HG02642 (cell line): Measurements from ENCODE around the gene MPZL1.

Source experiments
- ATAC-seq: cut with Tn5 transposase; IDR thresholded peaks from one replicate; pipeline ENCODE4 v1.9.1; 2021; ENCODE audit warnings: mild to moderate bottlenecking; ENCODE audit not compliant: unreplicated experiment, poor library complexity

The MPZL1 gene

DNA sequence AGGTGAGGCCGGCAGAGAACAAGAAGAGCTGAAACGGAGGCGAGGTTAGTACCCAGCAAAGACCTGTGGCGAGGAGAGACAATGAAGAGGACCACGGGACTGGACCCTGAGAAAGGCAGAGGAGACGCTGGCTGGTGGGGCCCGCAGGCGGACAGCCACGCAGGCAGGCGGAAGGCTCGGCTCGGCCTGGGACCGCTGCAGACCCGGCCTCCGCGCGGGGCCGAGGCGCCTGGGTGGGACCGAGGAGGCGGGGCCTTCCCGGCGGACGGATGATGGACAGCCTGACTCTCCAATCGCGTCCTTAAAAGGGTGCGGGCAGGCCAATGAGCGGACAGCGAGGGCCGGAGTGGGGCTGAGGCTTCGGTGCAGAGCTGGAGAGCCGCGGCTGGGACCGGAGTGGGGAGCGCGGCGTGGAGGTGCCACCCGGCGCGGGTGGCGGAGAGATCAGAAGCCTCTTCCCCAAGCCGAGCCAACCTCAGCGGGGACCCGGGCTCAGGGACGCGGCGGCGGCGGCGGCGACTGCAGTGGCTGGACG, at the start of gene MPZL1:
Gene MPZL1, plus strand, starts transcription at position 366 of the 535 bp plus-strand sequence. CDS start 170 bp downstream, outside the sequence.
- peak; percentile 95 for ATAC-seq

GRCh38 chr1:167672831-167673230, 49.0 kb upstream of the MPZL1 start:
- no peak for ATAC-seq

DNA sequence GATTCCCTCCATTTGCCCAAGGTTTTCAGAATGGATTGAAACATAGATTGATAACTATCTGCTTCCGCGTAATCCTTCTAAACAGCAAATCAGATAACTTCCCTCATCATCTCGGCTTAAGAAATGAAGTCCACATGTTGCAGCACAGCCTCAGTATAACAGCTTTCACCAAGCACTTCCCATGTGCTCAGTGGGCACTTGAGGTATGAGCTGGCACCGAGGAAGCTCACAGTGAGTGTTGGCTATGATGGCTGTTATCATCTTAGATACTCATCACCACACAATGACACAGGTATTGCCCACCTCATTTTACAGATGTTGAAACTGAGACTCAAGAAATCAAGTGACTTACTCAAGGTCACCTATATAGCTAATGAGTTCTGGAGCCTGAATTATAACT, 48.5 kb upstream of the MPZL1 start:
- ATAC-seq = no peak

DNA sequence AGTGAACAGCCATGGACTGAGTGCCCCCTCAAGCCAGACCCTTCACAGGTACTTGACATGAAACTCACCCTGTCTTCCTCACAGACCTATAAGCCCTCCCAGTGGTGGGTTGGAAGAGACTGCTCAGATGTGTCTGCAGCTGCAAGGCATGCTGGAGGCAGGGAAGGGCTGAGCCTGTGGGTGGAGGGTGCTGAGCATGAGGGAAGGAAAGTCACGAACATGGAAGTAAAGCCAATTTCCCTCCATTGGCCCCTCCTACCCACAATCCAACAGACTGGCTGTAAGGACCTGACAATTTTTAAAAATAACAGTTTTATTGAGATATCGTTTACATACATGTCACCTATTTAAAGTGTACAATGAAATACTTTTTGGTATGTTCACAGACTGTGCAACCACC, 47.6 kb upstream of the MPZL1 start:
- no peak for ATAC-seq

- no peak for ATAC-seq
These were observed 46.3 kb upstream of the MPZL1 start for GRCh38 chr1:167675440-167675839.

- ATAC-seq = peak; percentile 46
These were observed 45.4 kb upstream of the MPZL1 start for GRCh38 chr1:167676205-167676915.

- ATAC-seq = no peak
These were observed 44.6 kb upstream of the MPZL1 start for GRCh38 chr1:167676916-167677848.

GRCh38 chr1:167678422-167678821, 43.4 kb upstream of the MPZL1 start:
- no peak for ATAC-seq

- no peak for ATAC-seq
These were observed 42.9 kb upstream of the MPZL1 start for GRCh38 chr1:167678838-167679237.

GRCh38 chr1:167679714-167680113, 42.1 kb upstream of the MPZL1 start:
- no peak for ATAC-seq

DNA sequence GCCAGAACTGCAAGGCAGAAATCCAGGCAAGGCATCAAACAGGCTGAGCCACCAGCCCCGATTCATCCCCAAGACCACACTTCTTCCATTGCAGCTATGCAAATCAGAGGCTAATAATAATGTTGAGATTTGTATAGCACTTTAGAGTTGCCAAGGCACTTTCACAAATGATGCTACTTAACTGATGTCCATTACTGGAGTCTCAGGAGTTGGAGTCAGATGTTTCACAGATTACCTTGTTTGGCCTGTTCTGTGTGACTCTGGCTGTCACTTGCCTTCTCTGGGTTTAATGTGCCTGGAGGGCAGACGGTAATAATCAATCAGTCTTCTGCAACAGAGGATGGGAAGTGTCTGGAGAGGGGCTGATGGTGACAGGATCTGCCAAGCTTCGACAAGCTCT, 40.8 kb upstream of the MPZL1 start:
- ATAC-seq = no peak

- no peak for ATAC-seq
These were observed 40.2 kb upstream of the MPZL1 start for GRCh38 chr1:167681451-167682098.

DNA sequence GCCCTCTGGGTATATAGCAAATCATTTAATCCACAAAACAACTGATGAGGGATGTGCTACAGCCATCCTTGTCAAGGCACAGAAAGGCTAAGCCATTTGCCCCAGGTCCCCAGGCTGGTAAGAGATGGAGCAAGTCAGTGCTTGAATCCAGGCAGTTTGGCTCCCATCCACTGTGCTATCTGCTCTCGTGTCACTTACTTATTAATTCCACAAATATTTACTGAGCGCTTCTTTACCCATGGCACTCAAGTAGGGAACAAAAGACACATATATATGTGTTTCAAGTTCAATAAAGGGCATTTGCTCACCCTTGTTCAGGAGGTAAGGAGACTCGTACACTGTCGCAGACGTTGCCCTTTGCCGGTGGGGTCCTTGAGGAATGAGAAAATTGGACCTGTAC, 38.6 kb upstream of the MPZL1 start:
- no peak for ATAC-seq

- no peak for ATAC-seq
These were observed 37.9 kb upstream of the MPZL1 start for GRCh38 chr1:167683641-167684502.

GRCh38 chr1:167685844-167686243, 35.9 kb upstream of the MPZL1 start:
- ATAC-seq = no peak

DNA sequence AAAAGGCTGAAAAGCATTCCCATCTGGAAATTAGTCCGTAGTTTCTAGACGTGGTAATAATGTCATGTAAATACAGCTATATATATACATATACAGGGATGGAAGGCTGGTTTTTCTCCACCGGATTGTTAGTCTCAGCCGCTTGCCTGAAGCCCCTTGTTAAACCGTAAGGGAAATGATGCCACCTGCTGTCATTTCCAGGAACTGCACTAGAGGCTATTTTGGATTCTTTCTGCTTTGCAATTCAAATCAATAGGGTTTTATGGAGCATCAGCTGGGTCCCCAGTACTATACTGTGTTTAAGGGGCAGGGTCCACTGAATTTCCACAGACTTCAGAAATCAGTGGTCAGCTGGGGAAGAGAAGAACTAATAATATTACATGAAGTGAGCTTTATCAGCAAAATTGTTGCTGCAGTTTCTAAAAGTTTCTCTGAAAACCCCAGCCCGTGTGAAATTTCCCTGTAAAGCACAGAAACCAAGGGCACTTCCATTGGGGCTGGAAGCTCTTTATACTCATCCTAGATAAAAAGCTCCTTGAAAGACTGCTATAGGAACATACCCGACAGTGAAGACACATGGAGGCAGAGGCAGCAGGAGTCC, 33.8 kb upstream of the MPZL1 start:
- ATAC-seq = peak; percentile 70

GRCh38 chr1:167689567-167689920, 32.2 kb upstream of the MPZL1 start:
- ATAC-seq = no peak

GRCh38 chr1:167690053-167690452, 31.7 kb upstream of the MPZL1 start:
- ATAC-seq = no peak

- ATAC-seq = no peak
These were observed 28.2 kb upstream of the MPZL1 start for GRCh38 chr1:167693425-167694045.
